Activated naive CD4-positive, alpha-beta T cell treated with anti-CD3 and anti-CD28 coated beads, Interleukin-2, amount 50 U/mL, for 24 hours (primary cell): Measurements from ENCODE around the gene CRELD1.
"Not testable (repeated sequence)": the region's sequence is repeated elsewhere in the genome, so short reads cannot be mapped to it uniquely, and the experiment has no call there.

ENCODE experiments used
- H3K27ac Mint-ChIP-seq: one replicate; pipeline ENCODE4 v1.8.0; 2021; ENCODE audit warnings: mild to moderate bottlenecking, mixed read lengths
- H3K27me3 Mint-ChIP-seq: one replicate; pipeline ENCODE4 v1.8.0; 2021; ENCODE audit warnings: mixed read lengths
- H3K36me3 Mint-ChIP-seq: one replicate; pipeline ENCODE4 v1.8.0; 2021; ENCODE audit warnings: mixed read lengths
- H3K4me1 Mint-ChIP-seq: one replicate; pipeline ENCODE4 v1.8.0; 2021; ENCODE audit warnings: mixed read lengths
- H3K4me3 Mint-ChIP-seq: one replicate; pipeline ENCODE4 v1.8.0; 2021; ENCODE audit warnings: mild to moderate bottlenecking, mixed read lengths
- H3K9me3 Mint-ChIP-seq: one replicate; pipeline ENCODE4 v1.8.0; 2021; ENCODE audit warnings: mixed read lengths

Gene CRELD1

GRCh38 chr3:9899289-9899791 is 34.3 kb upstream of the CRELD1 start:
- H3K4me3 Mint-ChIP-seq, result no peak overlapping the region
- no peaks in the 10 kb centered on the region for H3K27me3 Mint-ChIP-seq
- peak overlapping the region; percentile 17 for H3K27ac Mint-ChIP-seq
- H3K9me3 Mint-ChIP-seq, result peaks cover 5% of the 10 kb centered on the region
- H3K36me3 Mint-ChIP-seq, result peaks cover 7% of the 10 kb centered on the region
- peaks cover 62% of the 10 kb centered on the region for H3K4me1 Mint-ChIP-seq

GRCh38 chr3:9900965-9901415 is 32.6 kb upstream of the CRELD1 start:
- H3K27me3 Mint-ChIP-seq, H3K4me3 Mint-ChIP-seq, H3K27ac Mint-ChIP-seq, H3K9me3 Mint-ChIP-seq, H3K36me3 Mint-ChIP-seq: not testable (repeated sequence)
- peaks cover 48% of the 10 kb centered on the region for H3K4me1 Mint-ChIP-seq

- H3K4me3 Mint-ChIP-seq, result no peak overlapping the region
- H3K27me3 Mint-ChIP-seq, result no peaks in the 10 kb centered on the region
- H3K4me1 Mint-ChIP-seq, result peaks cover 39% of the 10 kb centered on the region
- H3K36me3 Mint-ChIP-seq, result peaks cover 2% of the 10 kb centered on the region
- H3K9me3 Mint-ChIP-seq, result no peaks in the 10 kb centered on the region
- no peak overlapping the region for H3K27ac Mint-ChIP-seq
Measured at GRCh38 chr3:9901967-9902366, 31.7 kb upstream of the CRELD1 start.

- Mint-ChIP-seq H3K27me3 (no peaks in the 10 kb centered on the region), H3K36me3 (peaks cover 2% of the 10 kb centered on the region), H3K9me3 (no peaks in the 10 kb centered on the region), H3K27ac (peak within 1 kb of the TSS; percentile 23), H3K4me1 (peaks cover 37% of the 10 kb centered on the region), H3K4me3 (peak within 1 kb of the TSS; percentile 34)
Measured at GRCh38 chr3:9902372-9903237, 31.0 kb upstream of the CRELD1 start, which contains the start of gene IL17RE. TSS of gene IL17RE (plus strand) at chr3:9902848. CDS start at chr3:9902933, 85 bp downstream.

- Mint-ChIP-seq H3K9me3 (no peaks in the 10 kb centered on the region), H3K27ac (no peak overlapping the region), H3K4me1 (peaks cover 33% of the 10 kb centered on the region), H3K4me3 (peak overlapping the region; percentile 34), H3K27me3 (no peaks in the 10 kb centered on the region), H3K36me3 (no peaks in the 10 kb centered on the region)
Measured at GRCh38 chr3:9903238-9903624, 30.4 kb upstream of the CRELD1 start.

GRCh38 chr3:9903904-9904303 is 29.7 kb upstream of the CRELD1 start:
- H3K36me3 Mint-ChIP-seq, result no peaks in the 10 kb centered on the region
- peaks cover 27% of the 10 kb centered on the region for H3K4me1 Mint-ChIP-seq
- no peak overlapping the region for H3K4me3 Mint-ChIP-seq
- no peak overlapping the region for H3K27ac Mint-ChIP-seq
- H3K27me3 Mint-ChIP-seq, result no peaks in the 10 kb centered on the region
- no peaks in the 10 kb centered on the region for H3K9me3 Mint-ChIP-seq

- no peak overlapping the region for H3K4me3 Mint-ChIP-seq
- no peaks in the 10 kb centered on the region for H3K27me3 Mint-ChIP-seq
- peaks cover 31% of the 10 kb centered on the region for H3K4me1 Mint-ChIP-seq
- no peaks in the 10 kb centered on the region for H3K36me3 Mint-ChIP-seq
- H3K9me3 Mint-ChIP-seq, result no peaks in the 10 kb centered on the region
- no peak overlapping the region for H3K27ac Mint-ChIP-seq
Measured at GRCh38 chr3:9906480-9906879, 27.2 kb upstream of the CRELD1 start.

GRCh38 chr3:9908286-9908685 is 25.3 kb upstream of the CRELD1 start:
- no peaks in the 10 kb centered on the region for H3K36me3 Mint-ChIP-seq
- H3K4me3 Mint-ChIP-seq, result no peak overlapping the region
- H3K9me3 Mint-ChIP-seq, result no peaks in the 10 kb centered on the region
- peaks cover 2% of the 10 kb centered on the region for H3K27me3 Mint-ChIP-seq
- peaks cover 21% of the 10 kb centered on the region for H3K4me1 Mint-ChIP-seq
- no peak overlapping the region for H3K27ac Mint-ChIP-seq

- no peaks in the 10 kb centered on the region for H3K9me3 Mint-ChIP-seq
- peak overlapping the region; percentile 1 for H3K27ac Mint-ChIP-seq
- peaks cover 2% of the 10 kb centered on the region for H3K27me3 Mint-ChIP-seq
- H3K36me3 Mint-ChIP-seq, result no peaks in the 10 kb centered on the region
- H3K4me3 Mint-ChIP-seq, result no peak overlapping the region
- H3K4me1 Mint-ChIP-seq, result peaks cover 13% of the 10 kb centered on the region
Measured at GRCh38 chr3:9909221-9910013, 24.2 kb upstream of the CRELD1 start.

GRCh38 chr3:9911863-9912262 is 21.8 kb upstream of the CRELD1 start:
- Mint-ChIP-seq H3K27me3 (peaks cover 2% of the 10 kb centered on the region), H3K4me3 (no peak overlapping the region), H3K4me1 (peaks cover 16% of the 10 kb centered on the region), H3K9me3 (no peaks in the 10 kb centered on the region), H3K27ac (no peak overlapping the region), H3K36me3 (no peaks in the 10 kb centered on the region)

GRCh38 chr3:9912294-9912935 is 21.2 kb upstream of the CRELD1 start:
- no peaks in the 10 kb centered on the region for H3K9me3 Mint-ChIP-seq
- H3K27ac Mint-ChIP-seq, result no peak overlapping the region
- no peak overlapping the region for H3K4me3 Mint-ChIP-seq
- peaks cover 2% of the 10 kb centered on the region for H3K27me3 Mint-ChIP-seq
- H3K4me1 Mint-ChIP-seq, result peaks cover 18% of the 10 kb centered on the region
- H3K36me3 Mint-ChIP-seq, result no peaks in the 10 kb centered on the region

- H3K27ac Mint-ChIP-seq, result no peak overlapping the region
- H3K4me1 Mint-ChIP-seq, result peaks cover 18% of the 10 kb centered on the region
- H3K4me3 Mint-ChIP-seq, result no peak overlapping the region
- H3K9me3 Mint-ChIP-seq, result no peaks in the 10 kb centered on the region
- peaks cover 2% of the 10 kb centered on the region for H3K27me3 Mint-ChIP-seq
- H3K36me3 Mint-ChIP-seq, result no peaks in the 10 kb centered on the region
Measured at GRCh38 chr3:9913601-9914000, 20.0 kb upstream of the CRELD1 start.

- peak overlapping the region; percentile 7 for H3K4me3 Mint-ChIP-seq
- H3K36me3 Mint-ChIP-seq, result no peaks in the 10 kb centered on the region
- H3K27me3 Mint-ChIP-seq, result peaks cover 2% of the 10 kb centered on the region
- H3K4me1 Mint-ChIP-seq, result peaks cover 18% of the 10 kb centered on the region
- no peaks in the 10 kb centered on the region for H3K9me3 Mint-ChIP-seq
- H3K27ac Mint-ChIP-seq, result no peak overlapping the region
Measured at GRCh38 chr3:9914011-9914410, 19.6 kb upstream of the CRELD1 start.

- H3K9me3 Mint-ChIP-seq, result no peaks in the 10 kb centered on the region
- peaks cover 11% of the 10 kb centered on the region for H3K4me1 Mint-ChIP-seq
- no peaks in the 10 kb centered on the region for H3K36me3 Mint-ChIP-seq
- peak overlapping the region; percentile 47 for H3K4me3 Mint-ChIP-seq
- peaks cover 2% of the 10 kb centered on the region for H3K27me3 Mint-ChIP-seq
- no peak overlapping the region for H3K27ac Mint-ChIP-seq
Measured at GRCh38 chr3:9914559-9915253, 18.9 kb upstream of the CRELD1 start.
